HUES48 (cell line): ENCODE measurements around the gene TMEM269.

Experiments used
- H3K27ac ChIP-seq: one replicate; pipeline ENCODE4 v1.7.0; 2013; ENCODE audit warnings: low read depth, low read length, inconsistent platforms
- H3K27me3 ChIP-seq: 2 replicates; pipeline ENCODE4 v1.6.1; 2013; ENCODE audit warnings: mild to moderate bottlenecking, low read length; ENCODE audit not compliant: control insufficient read depth, insufficient read depth
- H3K36me3 ChIP-seq: 2 replicates; pipeline ENCODE4 v1.6.1; 2013; ENCODE audit warnings: low read length; ENCODE audit not compliant: control insufficient read depth, insufficient read depth
- H3K4me1 ChIP-seq: 2 replicates; pipeline ENCODE4 v1.6.1; 2013; ENCODE audit warnings: mild to moderate bottlenecking, low read length; ENCODE audit not compliant: control insufficient read depth, insufficient read depth
- H3K4me3 ChIP-seq: 2 replicates; pipeline ENCODE4 v1.5.1; 2013; ENCODE audit warnings: mild to moderate bottlenecking, low read depth, low read length
- H3K9ac ChIP-seq: 2 replicates; pipeline ENCODE4 v1.6.1; 2013; ENCODE audit warnings: mild to moderate bottlenecking, low read depth, low read length, moderate library complexity
- H3K9me3 ChIP-seq: 2 replicates; pipeline ENCODE4 v1.6.1; 2013; ENCODE audit warnings: low read length; ENCODE audit not compliant: control insufficient read depth, insufficient read depth

TMEM269 gene

GRCh38 chr1:42762269-42762668 lies 22.5 kb upstream of the TMEM269 start:
- Histone ChIP-seq H3K9ac (no peak overlapping the region), H3K27me3 (no peaks in the 10 kb centered on the region), H3K9me3 (no peaks in the 10 kb centered on the region), H3K4me1 (peaks cover 15% of the 10 kb centered on the region; the same call in 1 of the 2 replicates), H3K4me3 (no peak overlapping the region), H3K27ac (no peak overlapping the region), H3K36me3 (peaks cover 37% of the 10 kb centered on the region)

- no peaks in the 10 kb centered on the region for H3K9me3 ChIP-seq
- no peaks in the 10 kb centered on the region for H3K27me3 ChIP-seq
- peak overlapping the region; percentile 4; the same call in 1 of the 2 replicates for H3K9ac ChIP-seq
- peaks cover 15% of the 10 kb centered on the region; the same call in 1 of the 2 replicates for H3K4me1 ChIP-seq
- H3K36me3 ChIP-seq, result peaks cover 16% of the 10 kb centered on the region; the same call in 1 of the 2 replicates
- peak overlapping the region; percentile 88 for H3K4me3 ChIP-seq
- no peak overlapping the region for H3K27ac ChIP-seq
Measured at GRCh38 chr1:42765269-42765668, 19.5 kb upstream of the TMEM269 start.

DNA sequence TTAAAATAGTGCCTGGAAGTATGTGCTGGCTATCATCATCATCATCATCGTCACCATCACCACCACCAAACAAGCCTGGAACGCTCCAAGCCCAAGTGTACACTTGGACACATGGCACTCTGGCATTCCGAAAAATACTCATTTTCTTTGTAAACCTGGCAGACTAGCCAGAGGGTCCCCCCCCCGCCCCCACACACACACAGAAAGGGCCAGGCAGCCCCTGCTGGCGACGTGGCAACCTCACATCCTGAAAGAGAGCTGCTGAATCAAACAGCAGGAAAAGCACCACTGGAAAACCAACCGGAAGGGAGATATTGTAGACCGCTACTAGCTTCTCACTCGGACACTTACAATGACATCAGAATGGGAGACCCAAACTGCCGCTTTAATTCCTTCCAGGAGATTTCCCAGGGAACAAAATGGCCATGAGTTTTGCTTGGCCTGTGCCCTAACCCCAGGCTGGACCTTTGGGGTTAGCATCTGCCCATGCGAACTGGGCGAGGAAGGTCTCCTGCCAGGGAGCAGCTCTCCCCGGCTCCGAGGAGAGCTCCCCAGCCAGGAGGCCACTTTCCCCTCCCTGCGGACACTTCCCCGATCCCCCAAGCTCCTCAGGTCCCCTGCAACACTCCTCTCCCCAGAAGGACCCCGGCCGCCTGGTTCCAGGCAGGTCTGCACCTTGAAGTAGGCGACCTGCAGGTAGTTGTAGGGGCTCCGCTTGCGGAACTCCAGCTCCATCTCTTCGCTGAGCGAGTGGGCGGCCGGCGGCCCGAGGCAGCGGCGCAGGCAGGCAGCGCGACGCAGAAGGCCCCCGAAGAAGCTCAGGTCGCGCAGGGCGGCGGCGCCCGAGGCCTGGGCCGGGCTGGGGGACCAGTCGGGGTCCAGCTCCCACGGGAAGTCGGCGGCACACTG lies 18.7 kb upstream of the TMEM269 start:
- H3K27ac ChIP-seq, result peak overlapping the region; percentile 58
- H3K36me3 ChIP-seq, result peaks cover 14% of the 10 kb centered on the region; the same call in 1 of the 2 replicates
- H3K4me1 ChIP-seq, result peaks cover 15% of the 10 kb centered on the region; the same call in 1 of the 2 replicates

DNA sequence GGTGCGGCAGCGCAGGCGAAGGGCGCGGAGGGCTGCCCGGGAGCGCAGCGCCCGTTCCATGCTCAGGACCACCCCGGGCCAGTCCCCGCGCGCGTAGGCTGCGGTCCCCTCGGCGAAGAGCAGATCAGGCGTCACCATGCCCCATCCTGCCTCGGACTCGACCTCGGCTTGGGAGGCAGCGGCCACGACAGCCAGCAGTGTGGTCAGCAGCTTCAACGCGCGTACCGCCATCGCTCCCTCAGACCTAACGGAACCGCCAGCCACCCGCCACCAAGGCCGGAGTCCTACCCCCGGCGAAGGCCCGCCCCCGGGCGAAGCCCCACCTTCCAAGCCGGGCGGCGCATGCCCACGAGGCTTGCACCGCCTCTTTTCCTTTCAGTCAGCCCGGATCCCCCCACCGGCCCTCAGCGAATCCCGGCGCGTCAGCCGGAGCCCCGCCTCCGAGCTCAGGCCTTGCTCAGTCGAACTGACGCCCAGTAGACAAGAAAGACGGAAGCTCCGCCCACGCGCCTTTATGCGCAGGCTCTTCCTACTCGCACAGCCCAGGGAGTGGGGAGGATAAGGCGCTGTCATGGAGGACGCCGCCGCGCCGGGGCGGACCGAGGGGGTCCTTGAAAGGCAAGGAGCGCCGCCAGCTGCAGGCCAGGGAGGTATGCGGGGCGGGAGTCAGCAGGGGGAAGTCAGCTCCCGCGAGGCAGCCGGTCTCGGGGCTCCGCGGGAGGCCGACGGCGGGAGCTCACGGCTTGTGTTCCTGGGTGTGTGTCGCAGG lies 17.9 kb upstream of the TMEM269 start, which contains the start of the genes C1orf50 and P3H1:
TSS of gene C1orf50 (plus strand) at position 509 of the 769 bp plus-strand sequence. CDS start at position 572, 63 bp downstream.
TSS of gene P3H1 (minus strand) at position 288 of the 769 bp plus-strand sequence. CDS start at position 231, 57 bp downstream.
- H3K4me3 ChIP-seq, result peak within 1 kb of the TSS; percentile 88
- peaks cover 15% of the 10 kb centered on the region; the same call in 1 of the 2 replicates for H3K4me1 ChIP-seq
- no peaks in the 10 kb centered on the region for H3K9me3 ChIP-seq
- no peaks in the 10 kb centered on the region for H3K27me3 ChIP-seq
- peak within 1 kb of the TSS; percentile 70 for H3K9ac ChIP-seq
- peak within 1 kb of the TSS; percentile 77 for H3K27ac ChIP-seq
- peaks cover 6% of the 10 kb centered on the region; the same call in 1 of the 2 replicates for H3K36me3 ChIP-seq

More for the DNA sequence above, 18.7 kb upstream of the TMEM269 start:
- H3K4me3 ChIP-seq, result peak overlapping the region; percentile 88
- peak overlapping the region; percentile 58 for H3K9ac ChIP-seq
- no peaks in the 10 kb centered on the region for H3K27me3 ChIP-seq
- no peaks in the 10 kb centered on the region for H3K9me3 ChIP-seq

DNA sequence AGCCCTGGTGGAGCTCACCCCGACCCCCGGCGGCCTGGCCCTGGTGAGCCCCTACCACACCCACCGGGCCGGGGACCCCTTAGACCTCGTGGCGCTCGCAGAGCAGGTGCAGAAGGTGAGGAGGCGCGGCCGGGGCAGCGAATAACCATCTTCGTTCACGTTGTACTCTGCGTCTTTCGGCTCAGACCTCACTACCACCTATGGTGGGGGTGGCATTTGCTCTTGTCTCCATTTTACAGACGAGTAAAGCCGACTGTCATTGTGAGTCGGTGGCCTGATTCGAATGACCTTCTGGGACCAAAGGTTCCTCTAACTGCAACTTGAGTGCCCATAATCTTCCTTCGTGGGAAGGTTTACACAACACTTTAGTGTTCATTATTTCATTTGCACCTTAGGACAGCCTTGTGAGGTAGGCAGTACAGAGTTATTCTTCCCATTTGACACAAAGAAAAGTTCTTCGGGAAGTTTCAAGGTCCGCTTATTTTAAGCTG lies 17.2 kb upstream of the TMEM269 start:
- Histone ChIP-seq H3K4me3 (peak overlapping the region; percentile 88), H3K9ac (peak overlapping the region; percentile 70), H3K4me1 (peaks cover 15% of the 10 kb centered on the region), H3K27ac (peak overlapping the region; percentile 77), H3K27me3 (no peaks in the 10 kb centered on the region), H3K9me3 (no peaks in the 10 kb centered on the region), H3K36me3 (no peaks in the 10 kb centered on the region)

- no peaks in the 10 kb centered on the region; the same call in 1 of the 2 replicates for H3K36me3 ChIP-seq
- H3K9ac ChIP-seq, result 0 out of 2 replicates have a peak overlapping the region, but pooled peaks have one; percentile 70
- peaks cover 17% of the 10 kb centered on the region for H3K4me1 ChIP-seq
- peak overlapping the region; percentile 88 for H3K4me3 ChIP-seq
- no peaks in the 10 kb centered on the region for H3K9me3 ChIP-seq
- H3K27ac ChIP-seq, result no peak overlapping the region
- no peaks in the 10 kb centered on the region for H3K27me3 ChIP-seq
Measured at GRCh38 chr1:42768172-42768571, 16.6 kb upstream of the TMEM269 start.

DNA sequence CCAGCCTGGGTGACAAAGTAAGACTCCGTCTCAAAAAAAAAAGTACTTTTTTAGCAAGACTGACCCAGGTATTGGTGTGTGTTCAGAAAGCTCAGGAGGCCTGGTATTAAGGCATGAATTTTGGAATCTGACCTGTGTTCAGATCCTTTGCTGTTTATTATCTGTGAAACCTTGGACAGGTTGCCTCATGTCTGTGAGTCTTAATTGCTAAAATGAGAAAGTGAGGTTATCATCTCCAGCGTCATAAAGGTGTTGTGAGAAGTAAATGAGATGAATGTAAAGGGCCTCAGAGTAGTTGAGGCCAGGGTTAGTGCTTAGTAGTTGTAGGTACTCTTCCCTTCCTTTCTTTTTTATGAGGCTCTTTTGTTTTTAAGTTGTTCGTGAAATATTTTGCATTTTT lies 15.0 kb upstream of the TMEM269 start:
- peaks cover 10% of the 10 kb centered on the region for H3K36me3 ChIP-seq
- peaks cover 12% of the 10 kb centered on the region for H3K4me1 ChIP-seq
- H3K4me3 ChIP-seq, result no peak overlapping the region
- no peak overlapping the region for H3K27ac ChIP-seq
- H3K9me3 ChIP-seq, result no peaks in the 10 kb centered on the region
- H3K27me3 ChIP-seq, result no peaks in the 10 kb centered on the region
- no peak overlapping the region for H3K9ac ChIP-seq

- Histone ChIP-seq H3K4me3 (no peak overlapping the region), H3K27me3 (no peaks in the 10 kb centered on the region), H3K36me3 (peaks cover 44% of the 10 kb centered on the region), H3K4me1 (peaks cover 2% of the 10 kb centered on the region; the same call in 1 of the 2 replicates), H3K9ac (no peak overlapping the region), H3K27ac (no peak overlapping the region), H3K9me3 (no peaks in the 10 kb centered on the region)
Measured at GRCh38 chr1:42773420-42773819, 11.4 kb upstream of the TMEM269 start.

DNA sequence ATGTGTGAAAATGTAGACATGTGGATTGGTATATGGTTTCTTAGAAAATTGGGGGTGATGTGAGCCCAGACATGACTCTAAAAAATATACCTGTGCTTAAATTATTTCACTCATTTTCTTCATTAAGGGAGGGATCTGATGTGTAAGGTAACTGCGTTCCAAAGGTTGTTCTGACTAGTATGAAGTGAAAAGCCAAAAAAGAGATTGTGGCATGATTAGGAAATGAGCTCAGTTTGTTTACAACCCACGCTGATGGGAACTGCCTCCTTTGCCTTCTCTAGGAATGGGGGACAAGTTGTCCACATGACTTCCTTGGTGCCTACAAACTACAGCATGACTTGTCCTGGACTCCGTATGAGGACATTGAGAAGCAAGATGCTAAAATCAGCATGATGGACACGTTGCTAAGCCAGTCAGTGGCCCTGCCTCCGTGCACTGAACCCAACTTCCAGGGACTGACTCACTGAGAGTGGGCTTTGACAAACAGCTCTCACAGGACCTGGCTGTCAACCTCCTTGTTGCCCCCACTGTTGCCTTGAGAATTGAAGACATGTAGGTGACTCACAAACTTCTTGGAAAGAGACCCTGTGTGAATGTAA lies 9.8 kb upstream of the TMEM269 start:
- Histone ChIP-seq H3K4me3 (no peak overlapping the region), H3K9me3 (no peaks in the 10 kb centered on the region), H3K27ac (no peak overlapping the region), H3K9ac (no peak overlapping the region), H3K27me3 (no peaks in the 10 kb centered on the region), H3K4me1 (peaks cover 2% of the 10 kb centered on the region; the same call in 1 of the 2 replicates), H3K36me3 (peaks cover 53% of the 10 kb centered on the region)

GRCh38 chr1:42776502-42776901 lies 8.3 kb upstream of the TMEM269 start:
- H3K36me3 ChIP-seq, result peaks cover 65% of the 10 kb centered on the region
- no peak overlapping the region for H3K9ac ChIP-seq
- no peak overlapping the region for H3K4me3 ChIP-seq
- H3K27me3 ChIP-seq, result no peaks in the 10 kb centered on the region
- H3K4me1 ChIP-seq, result peaks cover 2% of the 10 kb centered on the region; the same call in 1 of the 2 replicates
- no peaks in the 10 kb centered on the region for H3K9me3 ChIP-seq
- no peak overlapping the region for H3K27ac ChIP-seq
